Effector CD8-positive, alpha-beta T cell (primary cell): Measurements from ENCODE around the gene DARS2.

Source experiments
- DNase-seq: peaks from one replicate; lab custom pipeline; 2025; lab: John Stamatoyannopoulos, UW

The DARS2 gene

GRCh38 chr1:173886746-173887611 is 62.5 kb downstream of the DARS2 start:
- DNase-seq, result no peak

- no peak for DNase-seq
Measured at GRCh38 chr1:173887627-173888026, 63.2 kb downstream of the DARS2 start.

- DNase-seq, result no peak
Measured at GRCh38 chr1:173888749-173889148, 64.3 kb downstream of the DARS2 start.

GRCh38 chr1:173889885-173890284 is 65.4 kb downstream of the DARS2 start:
- no peak for DNase-seq

- no peak for DNase-seq
Measured at GRCh38 chr1:173893611-173894010, 69.1 kb downstream of the DARS2 start.

- DNase-seq, result no peak
Measured at GRCh38 chr1:173894189-173894588, 69.7 kb downstream of the DARS2 start.

GRCh38 chr1:173900427-173900826 is 76.0 kb downstream of the DARS2 start:
- DNase-seq, result no peak

GRCh38 chr1:173900992-173901391 is 76.5 kb downstream of the DARS2 start:
- DNase-seq, result no peak

- no peak for DNase-seq
Measured at GRCh38 chr1:173903827-173904531, 79.5 kb downstream of the DARS2 start.
